Aorta (tissue), 5 donors: ENCODE measurements around the gene SRGAP1. TPM values are rescaled to one million over a fixed set of nuclear protein-coding genes. Genes with fewer than 3 reads are reported as not detected.
"Not testable (repeated sequence)": the region's sequence is repeated elsewhere in the genome, so short reads cannot be mapped to it uniquely, and the experiment has no call there.

ENCODE experiments used
- ATAC-seq: fragments of 200-7000 bp; cut with Tn5 transposase; one replicate; pipeline ENCODE4 v1.9.1; 2022; ENCODE audit warnings: moderate library complexity; ENCODE audit not compliant: low FRiP score
- DNase-seq, 2 donors: peaks; one replicate each; pipeline ENCODE4 v3.0.0-alpha.2; 2020
- H3K27ac ChIP-seq, 2 donors: one replicate each; pipeline ENCODE4 v1.5.1; 2013; ENCODE audit warnings: low read length in 2 of 2, mild to moderate bottlenecking in 2 of 2, moderate library complexity in 2 of 2, control low read depth in 1 of 2, inconsistent platforms in 1 of 2, low read depth in 1 of 2
- H3K27me3 ChIP-seq, 2 donors: one replicate each; pipeline ENCODE4 v1.6.1; 2013; ENCODE audit warnings: control low read depth in 1 of 2, low read length in 1 of 2, mild to moderate bottlenecking in 1 of 2, moderate library complexity in 1 of 2; ENCODE audit not compliant: insufficient read depth in 2 of 2, control insufficient read depth in 1 of 2
- H3K36me3 ChIP-seq, 2 donors: one replicate each; pipeline ENCODE4 v1.6.1; 2013; ENCODE audit warnings: control low read depth in 1 of 2, low read length in 1 of 2, mild to moderate bottlenecking in 1 of 2; ENCODE audit not compliant: insufficient read depth in 2 of 2, control insufficient read depth in 1 of 2
- H3K4me1 ChIP-seq, 2 donors: one replicate each; pipeline ENCODE4 v1.6.1; 2013; ENCODE audit warnings: low read length in 2 of 2, control low read depth in 1 of 2, mild to moderate bottlenecking in 1 of 2, moderate library complexity in 1 of 2; ENCODE audit not compliant: insufficient read depth in 2 of 2, control insufficient read depth in 1 of 2
- H3K4me3 ChIP-seq, 2 donors: one replicate each; pipeline ENCODE4 v1.5.1; 2013; ENCODE audit warnings: low read length in 2 of 2, control low read depth in 1 of 2, mild to moderate bottlenecking in 1 of 2
- H3K9me3 ChIP-seq: one replicate; pipeline ENCODE4 v1.6.1; 2013; ENCODE audit warnings: mild to moderate bottlenecking, low read length; ENCODE audit not compliant: control insufficient read depth
- WGBS, 2 donors: extraction: QIAGEN DNeasy Blood & Tissue Kit; methylation state at CpG; one replicate each; pipeline ENCODE4 v1.1.7; 2013; 5-methylcytosine and 5-hydroxymethylcytosine counted together
- intact Hi-C, 2 donors: fragments of 100-400 bp; cut with DNase I; formaldehyde crosslinking; loops; one replicate each; pipeline versions ENCODE4 v1.14.2 to v1.15.0; 2022
- polyA plus RNA-seq, 2 donors: library from polyadenylated mRNA; stranded (reverse); fragments of 200-250 nt; gene quantifications; one replicate each; pipeline ENCODE4 v1.2.3, GENCODE V29; 2013
- total RNA-seq, 2 donors: library from RNA; stranded (reverse); fragmentation: NEBNext Ultra II Directional; extraction: Animal tissue kit (Norgen Biotek cat#: 25700); gene quantifications; one replicate each; pipeline ENCODE4 v1.2.1, GENCODE V29; 2021
- donor health status: healthy with polysubstance abuse.
- donor health status: Bipolar disorder and iron deficiency.
- donor health status: DM: no; HTN: no; CAD: no.
- donor health status: DM: no; HTN: no; CAD: no.
- donor health status: DM: yes; HTN: yes; CAD: no.

Gene SRGAP1
- total and polyA plus RNA-seq, 4 donors, result 0.88 to 15.5 (median 6.0) TPM

- Histone ChIP-seq H3K27me3 (no peaks in the 10 kb centered on the region), H3K36me3 (no peaks in the 10 kb centered on the region), H3K27ac (no peak overlapping the region), H3K4me1 (peaks cover 0 to 3% of the 10 kb centered on the region in 2 donors), H3K9me3 (no peaks in the 10 kb centered on the region), H3K4me3 (no peak overlapping the region)
- DNase-seq, result no peak
- no peak for ATAC-seq
- WGBS, 2 donors, result 96% methylated on average over 3 of the region's 3 CpGs
- intact Hi-C loops, result no loop called here
These were observed 22.6 kb downstream of the SRGAP1 start for GRCh38 chr12:63867053-63867452.

DNA sequence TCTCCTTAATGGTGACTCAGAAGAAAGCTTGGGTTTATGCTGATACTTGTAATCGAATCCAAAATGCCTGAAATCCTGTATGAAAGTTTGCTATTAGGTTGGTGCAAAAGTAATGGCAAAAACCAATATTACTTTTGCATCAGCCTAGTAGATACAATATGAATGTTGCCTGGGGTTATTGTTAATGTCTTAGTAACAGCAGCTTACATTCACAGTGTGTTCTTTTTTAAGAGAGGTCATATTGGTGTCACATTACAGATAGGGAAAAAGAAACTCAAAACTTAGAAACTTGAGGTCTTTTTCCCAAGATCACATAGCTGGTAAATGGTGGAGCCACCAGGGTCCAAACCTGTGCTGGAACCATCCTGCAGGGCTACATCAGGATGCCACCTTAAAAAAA lies 25.2 kb downstream of the SRGAP1 start:
- no peak overlapping the region for H3K27ac ChIP-seq
- DNase-seq (no peak), ATAC-seq (no peak)
- no peaks in the 10 kb centered on the region for H3K9me3 ChIP-seq
- H3K27me3 ChIP-seq, result no peaks in the 10 kb centered on the region
- H3K4me1 ChIP-seq, result peaks cover 0 to 3% of the 10 kb centered on the region in 2 donors
- H3K4me3 ChIP-seq, result no peak overlapping the region
- no peaks in the 10 kb centered on the region for H3K36me3 ChIP-seq
- intact Hi-C loops, result no loop called here
- WGBS, 2 donors, result 93 to 95% methylated on average over 1 of the region's 1 CpG

GRCh38 chr12:63870838-63871237 lies 26.3 kb downstream of the SRGAP1 start:
- ATAC-seq (no peak), DNase-seq (no peak)
- peaks cover 0 to 3% of the 10 kb centered on the region in 2 donors for H3K4me1 ChIP-seq
- no peaks in the 10 kb centered on the region for H3K27me3 ChIP-seq
- H3K36me3 ChIP-seq, result no peaks in the 10 kb centered on the region
- no peaks in the 10 kb centered on the region for H3K9me3 ChIP-seq
- intact Hi-C loops, result no loop called here
- H3K4me3 ChIP-seq, result no peak overlapping the region
- WGBS, 2 donors, result 89 to 91% methylated on average over 4 of the region's 4 CpGs
- no peak overlapping the region for H3K27ac ChIP-seq

DNA sequence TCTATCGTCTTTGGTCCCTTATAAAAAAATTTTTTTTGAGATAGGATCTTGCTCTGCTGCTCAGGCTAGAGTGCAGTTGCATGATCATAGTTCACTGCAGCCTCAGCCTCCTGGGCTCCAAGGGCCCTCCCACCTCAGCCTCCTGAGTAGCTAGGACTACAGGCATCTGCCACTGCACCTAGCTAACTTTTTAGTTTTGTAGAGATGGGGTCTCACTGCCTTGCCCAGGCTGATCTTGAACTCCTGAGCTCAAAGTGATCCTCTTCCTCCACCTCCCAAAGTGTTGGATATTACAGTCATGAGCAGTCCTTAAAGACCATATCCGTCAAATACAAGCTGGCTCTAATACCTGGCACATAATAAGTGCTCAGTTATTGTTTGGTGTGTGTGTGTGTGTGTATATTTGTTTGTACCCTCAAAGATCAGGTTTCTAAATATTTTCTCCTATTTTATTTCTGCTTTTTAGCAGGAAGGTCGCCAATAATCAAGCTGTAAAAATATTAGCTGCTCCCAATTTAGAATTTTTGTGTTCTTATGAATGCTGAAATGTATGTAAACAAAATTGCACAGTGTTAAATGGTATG lies 30.5 kb downstream of the SRGAP1 start:
- intact Hi-C loops, result no loop called here
- H3K27me3 ChIP-seq, result no peaks in the 10 kb centered on the region
- no peak overlapping the region for H3K27ac ChIP-seq
- 91% methylated on average over 3 of the region's 3 CpGs for WGBS, 2 donors
- H3K4me3 ChIP-seq, result no peak overlapping the region
- DNase-seq (no peak), ATAC-seq (no peak)
- no peaks in the 10 kb centered on the region for H3K9me3 ChIP-seq
- no peaks in the 10 kb centered on the region for H3K36me3 ChIP-seq
- H3K4me1 ChIP-seq, result no peaks in the 10 kb centered on the region

DNA sequence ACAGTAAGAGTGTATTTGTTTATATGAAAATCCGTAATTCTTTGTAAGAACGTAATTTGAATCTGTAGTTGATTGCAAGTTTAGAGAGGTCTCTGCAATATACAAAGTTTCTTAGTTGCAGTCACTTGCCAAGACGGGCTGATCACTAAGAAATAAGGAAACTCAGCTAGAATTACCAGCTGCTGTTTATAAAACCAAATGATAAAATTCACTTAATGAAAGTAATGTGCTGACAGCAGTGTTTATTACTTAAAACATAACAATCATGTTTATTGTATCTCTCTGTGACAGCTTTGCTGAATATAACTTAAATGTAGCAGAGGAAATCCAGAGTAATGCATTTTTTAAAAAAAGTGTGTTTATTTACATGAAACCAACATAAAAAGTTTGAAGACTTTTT lies 31.2 kb downstream of the SRGAP1 start:
- no peaks in the 10 kb centered on the region for H3K9me3 ChIP-seq
- 84 to 85% methylated on average over 3 of the region's 3 CpGs for WGBS, 2 donors
- intact Hi-C loops, result no loop called here
- no peaks in the 10 kb centered on the region for H3K4me1 ChIP-seq
- ATAC-seq, result no peak
- H3K36me3 ChIP-seq, result no peaks in the 10 kb centered on the region
- H3K27me3 ChIP-seq, result no peaks in the 10 kb centered on the region
- DNase-seq, result no peak
- no peak overlapping the region for H3K4me3 ChIP-seq
- no peak overlapping the region for H3K27ac ChIP-seq

DNA sequence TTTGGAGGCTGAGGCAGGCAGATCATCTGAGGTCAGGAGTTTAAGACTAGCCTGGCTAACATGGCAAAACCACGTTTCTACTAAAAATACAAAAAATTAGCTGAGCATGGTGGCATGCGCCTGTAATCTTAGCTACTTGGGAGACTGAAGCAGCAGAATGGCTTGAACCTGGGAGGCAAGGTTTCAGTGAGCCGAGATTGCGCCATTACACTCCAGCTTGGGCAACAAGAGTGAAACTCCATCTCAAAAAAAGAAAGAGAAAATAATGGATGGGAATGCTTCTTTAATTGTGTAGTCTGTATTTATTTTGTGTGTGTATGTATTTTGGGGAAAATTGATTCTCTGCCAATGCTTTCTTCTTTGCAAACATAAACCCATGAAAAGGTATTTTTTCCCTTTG lies 32.5 kb downstream of the SRGAP1 start:
- no peaks in the 10 kb centered on the region for H3K36me3 ChIP-seq
- no peaks in the 10 kb centered on the region for H3K9me3 ChIP-seq
- no peak overlapping the region for H3K27ac ChIP-seq
- intact Hi-C loops, result no loop called here
- 82 to 86% methylated on average over 4 of the region's 4 CpGs for WGBS, 2 donors
- DNase-seq (no peak), ATAC-seq (no peak)
- H3K27me3 ChIP-seq, result no peaks in the 10 kb centered on the region
- no peaks in the 10 kb centered on the region for H3K4me1 ChIP-seq
- H3K4me3 ChIP-seq, result no peak overlapping the region

GRCh38 chr12:63877693-63878092 lies 33.2 kb downstream of the SRGAP1 start:
- WGBS, 2 donors, result 97% methylated on average over 1 of the region's 1 CpG
- Histone ChIP-seq H3K4me1 (no peaks in the 10 kb centered on the region), H3K9me3 (no peaks in the 10 kb centered on the region), H3K36me3 (no peaks in the 10 kb centered on the region), H3K27ac (no peak overlapping the region), H3K4me3 (no peak overlapping the region), H3K27me3 (no peaks in the 10 kb centered on the region)
- intact Hi-C loops, result no loop called here
- no peak for ATAC-seq
- DNase-seq, result no peak

DNA sequence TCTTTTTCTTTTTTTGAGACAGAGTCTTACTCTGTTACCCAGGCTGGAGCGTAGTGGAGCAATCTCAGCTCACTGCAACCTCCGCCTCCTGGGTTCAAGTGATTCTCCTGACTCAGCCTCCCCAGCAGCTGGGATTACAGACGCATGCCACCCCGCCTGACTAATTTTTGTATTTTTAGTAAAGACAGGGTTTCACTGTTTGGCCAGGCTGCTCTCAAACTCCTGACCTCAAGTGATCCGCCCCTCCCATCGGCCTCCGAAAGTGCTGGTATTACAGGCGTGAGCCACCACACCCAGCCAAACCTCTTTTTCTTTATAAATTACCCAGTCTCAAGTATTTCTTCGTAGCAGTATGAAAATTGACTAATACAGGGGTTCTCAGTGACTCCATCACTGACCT lies 35.7 kb downstream of the SRGAP1 start:
- H3K4me1 ChIP-seq, H3K36me3 ChIP-seq, H3K9me3 ChIP-seq, H3K4me3 ChIP-seq, ATAC-seq, intact Hi-C loops, DNase-seq, H3K27ac ChIP-seq, H3K27me3 ChIP-seq: not testable (repeated sequence)
- 94% methylated on average over 9 of the region's 9 CpGs for WGBS, 2 donors

- Histone ChIP-seq H3K9me3 (no peaks in the 10 kb centered on the region), H3K27ac (no peak overlapping the region), H3K36me3 (peaks cover 0 to 1% of the 10 kb centered on the region in 2 donors), H3K4me3 (no peak overlapping the region), H3K27me3 (no peaks in the 10 kb centered on the region), H3K4me1 (no peaks in the 10 kb centered on the region)
- intact Hi-C loops, result no loop called here
- WGBS, 2 donors, result 83 to 85% methylated on average over 6 of the region's 6 CpGs
- DNase-seq (no peak), ATAC-seq (no peak)
These were observed 36.3 kb downstream of the SRGAP1 start for GRCh38 chr12:63880742-63881263.
